TTC549 (cell line): ENCODE data around the gene SLC26A2.
"Not testable (repeated sequence)": the region's sequence is repeated elsewhere in the genome, so short reads cannot be mapped to it uniquely, and the experiment has no call there.

Experiments used
- FAIRE-seq: peaks from 2 replicates; lab custom pipeline; 2012; peaks lifted over from hg19 to GRCh38; lab: Jason Lieb, UNC

The SLC26A2 gene

DNA sequence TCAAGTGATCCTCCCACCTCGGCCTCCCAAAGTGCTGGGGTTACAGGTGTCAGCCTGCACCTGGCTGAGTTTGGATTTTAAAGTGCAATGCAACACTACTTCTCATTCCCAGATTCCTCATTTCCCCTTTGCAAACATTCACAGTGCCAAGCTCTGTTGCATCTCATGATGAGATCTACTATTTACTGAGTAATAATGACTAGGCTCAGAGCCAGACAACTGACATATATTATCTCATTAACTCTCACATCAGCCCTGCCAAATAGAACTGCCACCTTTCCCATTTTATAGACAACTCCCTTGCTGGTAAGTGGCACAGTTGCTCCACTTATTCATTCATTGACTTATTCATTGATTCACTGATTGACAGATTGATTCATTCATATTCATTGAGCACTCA is 22.9 kb upstream of the SLC26A2 start:
- no peak for FAIRE-seq

- FAIRE-seq: no peak
These were observed 22.3 kb upstream of the SLC26A2 start for GRCh38 chr5:149938279-149938678.

GRCh38 chr5:149938791-149939358 is 21.7 kb upstream of the SLC26A2 start:
- FAIRE-seq: no peak

- no peak for FAIRE-seq
These were observed 21.0 kb upstream of the SLC26A2 start for GRCh38 chr5:149939546-149939945.

DNA sequence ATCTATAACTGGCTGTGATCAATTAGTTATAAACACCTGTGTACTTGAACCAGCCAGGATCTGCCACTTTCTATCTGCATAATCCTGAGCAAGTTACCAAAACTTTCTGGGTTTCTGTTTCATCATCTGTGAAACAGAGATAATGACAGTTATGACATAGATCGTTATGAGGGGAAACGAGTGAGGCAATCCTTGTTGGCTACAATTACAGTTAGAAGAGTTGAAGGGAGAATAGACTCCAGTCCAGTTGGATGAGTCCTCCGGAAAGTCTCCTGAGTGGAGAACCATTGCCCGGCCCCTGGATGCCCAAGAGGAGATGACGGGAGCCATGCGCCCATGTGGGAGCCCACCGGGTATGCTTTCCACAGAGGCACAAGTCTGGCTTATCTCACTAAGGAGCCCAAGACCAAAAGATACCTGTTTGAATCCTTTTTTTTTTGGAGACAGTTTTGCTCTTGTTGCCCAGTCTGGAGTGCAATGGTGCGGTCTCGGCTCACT is 20.4 kb upstream of the SLC26A2 start:
- no peak for FAIRE-seq

DNA sequence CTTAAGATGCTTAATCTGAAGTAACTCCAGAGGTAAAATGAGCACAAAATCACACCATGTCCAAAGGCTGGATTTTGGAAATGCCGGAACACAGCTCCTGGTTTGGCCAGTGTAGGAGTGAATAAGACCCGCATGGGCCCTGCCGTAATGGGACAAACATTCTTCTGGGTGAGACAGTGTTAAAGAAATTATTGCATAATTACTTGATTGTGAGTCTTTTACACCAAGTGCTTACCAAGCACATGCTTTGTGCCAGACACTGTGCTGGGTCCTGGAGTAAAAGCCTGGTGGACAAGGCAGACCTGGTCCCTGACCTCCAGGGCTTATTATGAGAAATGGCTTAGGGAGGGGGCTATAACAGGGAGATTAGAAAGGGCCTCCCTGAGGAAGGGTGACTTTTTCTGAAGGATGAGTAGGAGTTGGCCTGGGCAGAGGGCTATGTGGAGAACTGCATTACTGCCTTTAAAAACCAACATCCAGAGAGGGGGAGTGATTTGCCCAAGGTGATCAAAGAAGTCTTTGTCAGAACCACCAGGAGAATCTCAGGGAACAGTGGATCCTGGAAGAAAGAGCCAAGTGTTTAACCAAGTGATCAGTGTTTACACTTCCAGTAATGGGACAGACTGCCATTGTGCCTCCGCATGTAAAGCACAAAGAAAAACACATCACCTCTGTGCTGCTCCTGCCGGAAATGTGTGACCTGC is 19.5 kb upstream of the SLC26A2 start:
- FAIRE-seq: no peak

- FAIRE-seq: no peak
These were observed 18.8 kb upstream of the SLC26A2 start for GRCh38 chr5:149941795-149942194.

GRCh38 chr5:149942199-149942598 is 18.4 kb upstream of the SLC26A2 start:
- FAIRE-seq: no peak

- FAIRE-seq: not testable (repeated sequence)
These were observed 17.8 kb upstream of the SLC26A2 start for GRCh38 chr5:149942741-149943169.

DNA sequence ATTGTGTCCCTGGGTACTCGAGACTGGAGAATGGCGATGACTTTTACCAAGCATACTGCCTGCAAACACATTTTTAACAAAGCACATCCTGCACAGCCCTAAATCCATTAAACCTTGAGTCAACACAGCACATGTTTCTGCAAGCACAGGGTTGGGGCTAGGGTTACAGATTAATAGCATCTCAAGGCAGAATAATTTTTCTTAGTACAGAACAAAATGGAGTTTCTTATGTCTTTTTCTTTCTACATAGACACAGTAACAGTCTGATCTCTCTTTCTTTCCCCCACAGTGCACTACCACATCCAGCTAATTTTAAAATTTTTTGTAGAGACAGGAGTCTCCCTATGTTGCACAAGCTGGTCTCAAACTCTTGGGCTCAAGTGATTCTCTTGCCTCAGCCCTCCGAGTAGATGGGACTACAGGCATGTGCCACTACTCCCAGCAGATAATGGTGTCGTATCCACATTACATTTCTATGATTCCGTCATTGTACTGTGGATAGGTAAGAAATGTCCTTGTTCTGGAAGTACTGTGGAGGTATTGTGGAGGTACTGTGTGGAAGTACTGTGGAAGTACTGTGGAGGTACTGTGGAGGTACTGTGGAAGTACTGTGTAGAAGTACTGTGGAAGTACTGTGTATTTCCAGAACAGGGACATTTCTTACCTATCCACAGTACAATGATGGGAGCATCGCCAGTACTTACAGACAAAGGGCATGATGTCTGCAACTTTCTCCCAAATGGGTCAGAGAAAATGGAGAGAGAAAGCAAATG is 17.2 kb upstream of the SLC26A2 start:
- FAIRE-seq: not testable (repeated sequence)

GRCh38 chr5:149944666-149945065 is 15.9 kb upstream of the SLC26A2 start, which contains the start of gene PDE6A:
TSS of gene PDE6A (minus strand) at chr5:149944793. CDS start at chr5:149944673, 120 bp downstream.
- no peak for FAIRE-seq

DNA sequence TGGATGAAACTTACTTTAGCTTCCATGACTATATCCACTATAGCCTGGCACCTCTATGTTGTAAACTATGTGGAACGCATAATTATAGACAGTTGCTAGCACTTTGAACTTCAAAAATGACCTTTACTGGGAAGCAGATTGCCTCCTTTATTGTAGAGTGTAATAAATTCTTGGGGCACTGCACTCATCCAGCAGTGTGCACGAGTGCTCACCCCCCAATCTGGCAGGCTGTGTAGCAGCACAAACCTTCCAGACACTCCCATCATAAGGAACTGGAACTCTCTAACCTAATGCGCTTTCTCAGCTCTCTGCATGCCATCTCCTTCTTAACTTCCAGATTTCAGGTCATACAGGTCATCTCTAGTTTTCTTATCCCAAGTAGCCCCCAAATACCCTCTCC is 14.4 kb upstream of the SLC26A2 start:
- no peak for FAIRE-seq

- no peak for FAIRE-seq
These were observed 11.6 kb upstream of the SLC26A2 start for GRCh38 chr5:149948993-149949392.

DNA sequence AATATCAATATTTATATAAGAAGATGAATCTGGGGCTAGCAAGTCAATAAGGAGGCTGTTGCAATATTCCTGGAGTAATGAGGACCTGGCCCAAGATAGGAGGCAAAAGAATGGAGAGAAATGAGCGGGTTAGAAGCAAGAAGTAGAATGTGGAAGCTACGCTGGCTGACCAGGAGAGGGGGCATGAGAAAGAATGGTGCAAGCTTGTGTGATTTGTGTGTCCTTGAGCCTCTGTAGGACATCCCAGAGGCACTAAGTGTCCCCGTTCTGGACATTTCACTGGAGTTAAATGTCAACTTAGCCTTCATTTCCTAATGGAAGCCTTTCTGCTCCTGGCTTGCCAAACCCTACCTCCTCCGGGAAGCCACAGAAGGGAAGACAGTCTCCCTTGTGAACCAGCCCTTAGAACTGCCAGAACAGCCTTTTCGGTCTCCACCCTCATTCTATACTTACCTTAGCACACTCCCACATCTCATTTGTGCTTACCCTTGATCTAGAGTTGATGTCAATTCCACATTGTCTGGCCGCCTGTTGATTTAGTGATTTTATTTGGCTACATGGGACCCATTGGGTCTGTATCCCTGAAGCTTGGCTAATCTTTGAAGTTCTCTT is 9.3 kb upstream of the SLC26A2 start:
- no peak for FAIRE-seq

DNA sequence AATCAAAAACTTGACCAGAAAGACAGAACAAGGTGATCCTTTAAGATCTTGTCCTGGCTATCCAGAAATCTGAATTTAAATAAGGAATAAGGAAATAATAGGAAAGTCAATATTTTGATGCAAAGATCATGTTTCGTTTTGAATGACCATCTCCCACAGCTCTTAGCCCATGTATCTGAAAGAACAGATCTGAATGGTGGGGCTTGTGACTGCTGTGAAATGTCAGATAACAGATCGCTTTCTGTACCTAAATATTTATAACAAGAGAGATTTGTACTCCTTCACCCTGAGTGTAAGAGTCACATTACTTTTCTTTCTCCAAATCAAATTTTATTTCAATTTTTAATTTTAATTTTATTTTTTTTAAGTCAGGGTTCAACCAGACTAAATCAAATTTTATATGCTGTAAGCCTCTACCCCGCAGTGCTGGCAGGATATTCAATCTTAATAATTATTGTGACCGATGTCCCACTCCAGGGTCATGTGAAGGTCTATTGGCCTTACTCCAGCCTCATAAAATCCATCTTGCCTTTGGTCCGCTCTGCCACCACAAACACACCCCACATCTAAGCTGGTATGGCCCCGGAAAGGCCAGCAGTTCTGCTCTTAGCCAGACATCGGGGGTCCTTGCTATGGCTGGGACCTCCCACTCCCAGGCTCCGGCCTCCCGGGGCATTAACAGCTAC is 7.0 kb upstream of the SLC26A2 start:
- FAIRE-seq: no peak

- FAIRE-seq: no peak
These were observed 5.8 kb upstream of the SLC26A2 start for GRCh38 chr5:149954798-149955197.

GRCh38 chr5:149956685-149957084 is 3.9 kb upstream of the SLC26A2 start:
- FAIRE-seq: no peak

GRCh38 chr5:149957855-149958254 is 2.7 kb upstream of the SLC26A2 start:
- no peak for FAIRE-seq

DNA sequence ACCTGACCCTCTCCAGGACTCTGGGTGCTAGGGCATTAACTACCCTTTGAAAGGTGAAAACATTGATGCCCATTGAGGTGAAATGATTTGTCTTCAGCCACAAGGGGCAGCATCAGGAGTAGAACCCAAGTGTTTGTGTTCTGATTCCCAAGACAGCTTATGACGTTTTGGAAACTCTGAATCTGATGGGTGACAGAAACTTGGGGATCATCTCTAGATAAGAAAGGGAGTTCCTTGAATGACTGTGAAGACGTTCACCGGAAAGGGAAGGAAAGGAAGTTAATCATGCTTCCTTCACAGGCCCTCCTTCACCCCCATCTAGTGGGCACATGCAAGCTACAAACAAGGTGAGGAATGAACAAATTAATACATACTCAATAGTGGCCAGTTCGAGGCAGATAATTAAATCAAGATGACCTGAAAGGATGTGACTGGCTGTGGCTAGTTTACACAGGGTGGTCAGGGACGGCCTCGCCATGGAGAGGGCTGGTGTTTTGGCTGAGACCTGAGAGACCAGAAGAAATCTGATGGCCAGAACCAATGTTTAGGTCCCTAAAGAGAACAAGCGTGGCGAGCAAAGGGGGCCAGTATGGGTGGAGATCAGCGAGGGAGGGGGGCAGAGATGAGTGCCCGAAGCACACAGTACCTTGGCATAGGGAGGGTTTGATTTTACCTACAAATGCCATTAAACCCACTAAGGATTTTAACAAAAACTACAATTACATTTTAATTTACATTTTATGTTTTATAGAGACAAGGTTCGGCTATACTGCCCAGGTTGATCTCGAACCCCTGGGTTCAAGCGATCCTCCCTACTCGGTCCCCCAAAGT is 937 bp upstream of the SLC26A2 start:
- no peak for FAIRE-seq

DNA sequence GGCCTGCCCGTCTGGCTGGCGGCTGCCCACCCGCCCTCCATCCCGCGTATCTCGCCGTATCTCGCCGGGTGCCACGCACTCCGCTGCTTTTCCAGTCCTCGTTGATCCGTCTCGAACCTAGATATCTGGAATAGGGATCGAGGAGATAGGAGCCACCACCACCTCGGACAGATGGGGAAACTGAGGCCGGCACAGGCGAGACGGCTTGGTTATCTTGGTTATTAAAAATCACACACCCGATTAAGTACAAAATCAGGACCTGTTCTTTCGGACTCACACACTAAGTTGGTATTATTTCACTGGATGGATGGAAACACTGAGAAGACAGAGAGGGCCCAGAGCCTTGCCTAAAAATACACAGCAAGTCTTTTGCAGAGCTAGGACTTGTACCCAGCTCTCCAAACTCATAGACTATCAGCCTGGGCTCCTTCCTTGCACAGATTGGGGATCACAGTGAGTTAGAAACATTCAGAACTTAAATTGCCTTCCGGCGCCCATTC is 678 bp downstream of the SLC26A2 start:
- no peak for FAIRE-seq

GRCh38 chr5:149961957-149962409 is 1.4 kb downstream of the SLC26A2 start:
- FAIRE-seq: peak; percentile 25
